Hippocampal formation (tissue), 2 donors: ENCODE results near the gene SCNN1B.
"Not testable (repeated sequence)": the region's sequence is repeated elsewhere in the genome, so short reads cannot be mapped to it uniquely, and the experiment has no call there.

Source experiments
- DNase-seq, 2 donors: peaks; one replicate each; lab custom pipeline; 2025; lab: John Stamatoyannopoulos, UW

The SCNN1B gene, protein sequence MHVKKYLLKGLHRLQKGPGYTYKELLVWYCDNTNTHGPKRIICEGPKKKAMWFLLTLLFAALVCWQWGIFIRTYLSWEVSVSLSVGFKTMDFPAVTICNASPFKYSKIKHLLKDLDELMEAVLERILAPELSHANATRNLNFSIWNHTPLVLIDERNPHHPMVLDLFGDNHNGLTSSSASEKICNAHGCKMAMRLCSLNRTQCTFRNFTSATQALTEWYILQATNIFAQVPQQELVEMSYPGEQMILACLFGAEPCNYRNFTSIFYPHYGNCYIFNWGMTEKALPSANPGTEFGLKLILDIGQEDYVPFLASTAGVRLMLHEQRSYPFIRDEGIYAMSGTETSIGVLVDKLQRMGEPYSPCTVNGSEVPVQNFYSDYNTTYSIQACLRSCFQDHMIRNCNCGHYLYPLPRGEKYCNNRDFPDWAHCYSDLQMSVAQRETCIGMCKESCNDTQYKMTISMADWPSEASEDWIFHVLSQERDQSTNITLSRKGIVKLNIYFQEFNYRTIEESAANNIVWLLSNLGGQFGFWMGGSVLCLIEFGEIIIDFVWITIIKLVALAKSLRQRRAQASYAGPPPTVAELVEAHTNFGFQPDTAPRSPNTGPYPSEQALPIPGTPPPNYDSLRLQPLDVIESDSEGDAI

DNA sequence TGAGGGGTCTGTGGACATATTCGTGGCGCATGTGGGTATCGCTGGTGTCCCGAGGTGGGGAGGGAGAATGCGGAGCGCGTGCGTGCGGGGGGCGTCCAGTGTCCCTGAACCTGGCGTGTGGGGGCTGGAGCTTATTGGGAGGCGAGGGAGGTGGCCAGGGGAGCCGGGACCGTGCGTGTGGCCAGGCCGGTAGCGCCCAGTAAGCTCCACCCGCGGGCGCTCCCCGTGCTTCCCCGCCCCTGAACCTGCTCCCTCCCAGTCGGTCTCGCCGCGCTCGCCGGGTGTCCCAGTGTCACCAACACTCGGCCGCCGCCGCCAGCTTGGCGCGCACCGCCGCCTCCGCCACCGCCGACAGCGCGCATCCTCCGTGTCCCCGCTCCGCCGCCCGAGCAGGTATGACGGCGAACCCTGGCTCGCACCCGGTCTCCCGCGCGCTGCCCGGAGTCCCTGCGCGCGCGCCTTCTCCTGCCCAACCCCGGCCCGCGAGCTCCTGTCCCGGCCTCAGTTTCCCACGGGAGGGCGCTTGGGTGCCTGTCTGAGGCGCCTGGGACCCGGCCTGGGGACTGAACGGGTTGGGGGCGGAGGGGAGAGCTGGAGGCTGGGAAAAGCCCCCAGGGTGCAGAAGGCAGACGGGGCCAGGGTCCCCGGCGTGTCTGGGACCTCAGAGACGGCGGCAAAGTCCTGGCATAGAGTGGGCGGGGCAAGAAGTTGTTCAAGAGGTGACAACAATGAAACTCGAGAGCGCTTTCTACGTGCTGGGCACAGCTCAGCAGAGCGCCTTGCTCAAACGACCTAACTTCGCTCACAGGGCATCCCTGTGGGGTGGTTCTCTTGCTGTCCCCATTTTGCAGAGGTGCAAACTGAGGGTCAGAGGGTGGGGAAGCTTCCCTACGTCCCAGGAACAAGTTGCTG, at the start of gene SCNN1B:
TSS of gene SCNN1B (plus strand) at position 258 of the 912 bp plus-strand sequence. CDS start 46,298 bp downstream, outside the sequence.
- DNase-seq, result no peak

DNA sequence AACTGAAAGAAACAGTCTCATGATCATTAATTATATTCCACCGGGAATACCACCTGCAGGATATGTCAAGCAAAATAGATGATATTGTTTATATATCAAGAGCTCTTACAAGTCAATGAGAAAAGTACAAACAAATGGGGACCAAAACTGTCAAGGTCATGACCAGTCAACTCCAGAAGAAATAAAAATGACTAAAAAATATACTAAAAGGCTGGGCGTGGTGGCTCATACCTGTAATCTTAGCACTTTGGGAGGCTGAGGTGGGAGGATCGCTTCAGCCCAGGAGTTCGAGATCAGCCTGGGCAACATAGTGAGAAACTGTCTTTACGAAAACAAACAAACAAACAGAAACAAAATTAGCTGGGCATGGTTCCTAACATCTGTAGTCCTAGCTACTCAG, 49.8 kb upstream of the SCNN1B start:
- no peak for DNase-seq

DNA sequence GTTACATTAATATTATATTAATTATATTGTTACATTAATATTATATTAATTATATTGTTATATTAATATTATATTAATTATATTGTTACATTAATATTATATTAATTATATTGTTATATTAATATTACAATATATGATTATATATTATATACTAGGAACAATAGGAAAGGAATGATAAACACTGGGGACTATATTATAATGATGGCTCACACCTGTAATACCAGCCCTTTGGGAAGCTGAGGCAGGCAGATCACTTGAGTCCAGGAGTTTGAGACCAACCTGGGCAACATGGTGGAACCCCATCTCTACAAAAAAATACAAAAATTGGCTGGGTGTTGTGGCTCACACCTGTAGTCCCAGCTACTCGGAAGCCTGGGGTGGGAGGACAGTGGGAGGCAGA, 48.5 kb upstream of the SCNN1B start:
- not testable (repeated sequence) for DNase-seq

DNA sequence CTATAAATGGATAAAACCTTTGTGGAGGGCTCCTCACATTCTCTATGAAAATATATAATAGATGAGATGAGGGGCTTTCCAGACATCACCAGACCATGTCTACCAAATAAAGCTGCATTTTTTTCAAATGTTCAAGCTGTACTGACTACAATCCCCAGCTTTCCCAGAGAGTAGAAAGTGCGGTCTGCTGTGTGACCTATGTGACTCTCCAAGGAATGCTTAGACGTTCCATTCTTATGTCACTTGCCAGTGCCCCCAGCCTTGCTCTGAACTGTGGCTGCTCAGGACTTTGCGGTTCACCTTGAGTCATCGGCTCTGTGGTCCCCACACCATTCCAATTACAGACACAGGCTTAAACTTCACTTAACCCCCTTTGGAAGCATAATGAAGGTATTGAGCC, 47.8 kb upstream of the SCNN1B start:
- no peak for DNase-seq

DNA sequence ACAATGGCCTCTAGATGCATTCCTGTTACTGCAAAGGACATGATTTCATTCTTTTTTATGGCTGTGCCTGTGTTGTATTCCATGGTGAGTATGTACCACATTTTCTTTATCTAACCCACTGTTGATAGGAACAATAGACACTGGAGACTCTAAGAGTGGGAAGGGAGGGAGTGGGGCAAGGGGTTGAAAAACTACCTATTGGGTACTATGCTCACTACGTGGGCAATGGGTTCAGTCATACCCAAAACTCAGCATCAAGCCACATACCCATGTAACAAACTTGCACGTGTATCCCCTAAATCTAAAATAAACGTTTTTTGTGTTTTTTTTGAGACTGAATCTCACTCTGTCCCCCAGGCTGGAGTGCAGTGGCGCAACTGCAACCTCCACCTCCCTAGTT, 47.1 kb upstream of the SCNN1B start:
- no peak for DNase-seq

DNA sequence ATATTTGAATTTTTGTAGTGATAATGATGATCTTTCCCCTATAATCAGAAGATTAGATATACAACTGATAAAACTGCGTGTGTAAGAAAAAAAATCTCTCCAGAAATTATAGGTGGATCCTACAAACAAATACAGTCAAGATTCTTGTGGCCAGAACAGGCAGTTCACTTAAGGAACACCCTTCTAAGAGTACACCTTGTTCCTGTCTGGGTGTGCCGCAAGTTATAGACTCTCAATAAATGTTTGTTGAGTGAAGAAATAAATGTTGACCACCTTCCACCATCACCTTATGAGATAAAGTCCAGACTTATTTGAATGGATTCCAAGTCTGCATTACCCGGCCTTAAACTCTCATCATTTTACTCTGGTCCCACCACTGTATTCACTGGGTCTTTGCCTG, 45.7 kb upstream of the SCNN1B start:
- no peak for DNase-seq

DNA sequence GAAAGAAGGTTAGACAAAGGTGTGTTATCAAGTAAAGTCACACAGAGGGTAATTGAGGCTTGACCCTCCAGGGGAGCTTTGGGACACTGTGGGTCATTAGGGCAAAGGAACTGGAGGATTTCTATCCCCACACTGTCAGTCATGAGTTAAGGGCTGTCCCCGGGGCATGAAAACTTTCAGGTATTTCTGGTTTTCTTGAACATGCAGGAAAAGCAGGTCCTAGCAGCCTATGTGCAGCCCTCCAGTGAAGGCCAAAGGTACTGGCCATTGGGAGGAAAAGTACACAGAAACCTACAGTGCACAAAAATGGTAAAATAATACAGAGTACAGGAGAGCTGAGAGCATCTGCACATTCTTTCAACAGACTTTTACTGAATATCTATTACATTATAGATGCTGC, 44.4 kb upstream of the SCNN1B start:
- no peak for DNase-seq

DNA sequence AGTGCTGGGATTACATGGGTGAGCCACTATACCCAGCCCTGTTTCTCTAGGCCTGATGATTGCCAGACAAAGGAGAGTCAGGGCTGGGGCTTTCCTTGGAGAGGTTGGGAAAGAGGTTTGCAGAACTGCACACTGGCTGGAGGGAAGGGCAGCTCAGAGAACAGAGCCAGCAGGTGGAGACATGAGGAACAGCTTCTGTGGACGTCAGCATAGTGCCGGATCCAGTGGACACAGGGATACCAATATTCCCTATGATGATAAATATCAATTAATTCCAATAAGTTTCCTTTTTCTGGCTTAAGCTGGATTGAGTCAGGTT, 43.2 kb upstream of the SCNN1B start:
- DNase-seq, result no peak

DNA sequence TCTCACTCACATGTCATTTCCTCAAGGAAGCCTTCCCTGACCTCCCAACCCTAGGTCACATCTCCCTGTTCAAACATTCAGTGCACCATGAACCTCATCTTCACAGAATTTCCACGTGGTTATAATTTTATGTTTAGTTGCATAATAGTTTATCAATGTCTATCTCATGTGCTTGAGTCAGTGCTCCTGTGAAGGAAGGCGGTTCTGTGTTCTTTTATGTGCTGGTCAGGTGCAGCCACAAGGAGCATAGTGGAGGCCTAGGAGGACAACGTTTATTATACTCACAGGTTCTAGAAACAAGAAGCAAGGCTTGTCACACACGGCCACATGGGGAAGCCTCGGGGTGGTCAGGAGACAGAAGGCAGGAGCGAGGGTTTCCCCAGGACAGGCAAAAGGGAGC, 34.5 kb upstream of the SCNN1B start:
- DNase-seq, result no peak

DNA sequence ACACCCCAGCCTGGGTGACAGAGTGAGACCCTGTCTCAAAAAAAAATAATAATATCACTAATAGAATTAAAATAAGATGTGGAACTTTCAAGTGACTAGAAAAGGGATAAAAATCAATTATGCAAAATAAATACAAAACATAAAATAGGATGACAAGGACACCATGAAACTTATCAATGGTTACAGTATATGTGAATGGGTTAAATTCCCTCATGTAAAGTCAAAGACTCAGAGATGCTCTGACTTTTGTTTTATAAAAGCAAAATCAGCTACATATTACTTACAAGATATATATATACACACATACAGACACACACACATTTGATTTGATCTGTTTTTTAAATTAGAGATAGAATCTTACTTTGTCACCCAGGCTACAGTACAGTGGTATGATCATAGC, 33.5 kb upstream of the SCNN1B start:
- no peak for DNase-seq

DNA sequence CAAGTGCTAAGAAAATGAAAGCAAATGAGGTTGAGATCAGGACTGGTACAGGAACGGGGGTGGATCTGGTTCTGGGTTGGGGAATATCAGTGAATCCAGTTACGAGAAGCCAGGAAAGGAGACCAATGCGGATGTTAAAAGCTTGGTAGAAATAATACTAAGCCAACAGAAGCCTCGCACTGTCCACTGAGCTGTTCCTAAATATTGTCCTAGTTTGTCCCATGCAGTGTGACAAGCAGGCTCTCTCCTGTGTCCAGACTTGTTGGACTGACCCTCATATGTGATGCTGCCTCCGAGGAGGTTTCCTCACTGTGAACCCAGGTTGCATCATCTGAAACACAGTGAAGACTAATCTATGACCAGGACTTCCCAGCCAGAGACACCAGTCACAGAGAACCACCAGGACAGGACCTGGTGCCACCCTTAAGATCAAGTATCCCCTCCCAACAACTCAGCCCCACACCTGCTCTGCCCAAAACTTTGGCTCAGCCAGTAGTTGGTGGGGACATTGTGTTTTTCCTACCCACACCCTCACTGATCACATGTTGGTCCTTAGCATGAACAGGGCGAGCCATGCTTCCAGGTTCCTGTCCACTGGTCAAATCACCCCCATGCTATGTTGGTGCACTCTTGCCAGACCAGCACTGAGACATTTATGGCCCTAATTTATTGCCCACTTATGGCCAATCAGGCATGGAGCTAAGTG, 32.7 kb upstream of the SCNN1B start:
- no peak for DNase-seq

DNA sequence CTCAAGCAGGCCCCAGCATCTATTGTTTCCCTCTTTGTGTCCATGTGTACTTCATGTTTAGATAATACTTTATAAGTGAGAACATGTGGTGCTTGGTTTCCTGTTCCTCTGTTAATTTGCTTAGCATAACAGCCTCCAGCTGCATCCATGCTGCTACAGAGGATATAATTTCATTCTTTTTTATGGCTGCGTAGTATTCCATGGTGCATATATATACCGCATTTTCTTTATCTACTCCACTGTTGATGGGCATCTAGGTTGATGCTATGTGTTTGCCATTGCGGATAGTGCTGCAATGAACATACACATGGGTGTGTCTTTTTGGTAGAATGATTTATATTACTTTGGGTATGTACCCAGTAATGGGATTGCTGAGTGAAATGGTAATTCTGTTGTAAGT, 31.4 kb upstream of the SCNN1B start:
- no peak for DNase-seq

DNA sequence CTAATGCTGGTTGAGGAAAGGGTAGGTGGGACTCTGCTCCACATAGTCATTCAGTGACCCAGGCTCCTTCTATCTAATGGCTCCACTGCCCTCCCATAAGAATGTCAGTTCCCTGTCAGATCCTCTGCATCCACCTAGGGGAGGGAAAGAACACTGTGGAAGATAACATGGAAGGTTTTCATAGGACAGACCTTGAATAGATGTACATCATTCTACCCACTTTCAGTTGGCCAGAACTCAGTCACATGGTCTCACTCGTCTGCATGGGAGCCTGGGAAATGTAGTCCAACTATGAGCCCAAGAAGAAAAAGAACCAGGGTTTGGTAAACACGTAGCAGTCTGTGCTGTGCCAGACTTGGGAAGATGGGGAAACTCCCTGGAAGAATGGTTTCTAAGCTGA, 27.1 kb upstream of the SCNN1B start:
- no peak for DNase-seq

DNA sequence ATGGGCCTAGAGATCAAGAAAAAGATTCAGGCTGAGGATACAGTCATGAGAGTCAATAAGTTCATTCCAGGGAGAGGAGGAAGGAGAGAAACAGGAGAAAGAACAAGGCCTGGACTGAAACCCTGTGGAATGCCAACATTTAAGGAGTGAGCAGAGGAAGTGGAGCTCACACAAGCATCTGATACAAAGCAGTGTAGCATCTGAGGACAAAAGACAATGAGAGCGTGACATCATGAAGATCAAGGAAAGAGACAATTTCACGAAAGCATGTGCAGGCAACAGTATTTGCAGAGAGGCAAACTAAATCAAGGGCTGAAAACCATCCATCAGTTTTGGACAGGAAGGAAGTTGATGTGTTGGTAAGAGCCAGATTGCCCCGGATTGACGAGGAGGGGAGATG, 25.3 kb upstream of the SCNN1B start:
- DNase-seq, result no peak

DNA sequence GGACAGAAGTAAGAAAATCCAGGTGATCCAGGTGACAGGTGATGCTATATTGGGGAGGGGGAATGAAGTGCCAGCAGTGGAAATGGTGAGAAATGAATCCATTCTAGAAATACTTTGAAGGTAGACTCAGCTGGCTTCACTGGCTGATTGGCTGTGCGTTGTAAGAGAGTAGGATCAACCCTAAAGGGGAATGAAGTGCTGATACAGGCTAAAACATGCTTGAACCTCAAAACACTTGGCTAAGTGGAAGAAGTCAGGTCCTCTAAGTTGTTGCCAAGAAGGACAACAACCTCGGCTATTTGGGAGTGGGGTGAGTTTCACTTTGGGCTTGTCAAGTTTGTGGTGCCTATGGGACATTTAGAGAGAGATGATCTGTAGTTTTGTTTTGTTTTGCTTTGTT, 24.1 kb upstream of the SCNN1B start:
- no peak for DNase-seq

DNA sequence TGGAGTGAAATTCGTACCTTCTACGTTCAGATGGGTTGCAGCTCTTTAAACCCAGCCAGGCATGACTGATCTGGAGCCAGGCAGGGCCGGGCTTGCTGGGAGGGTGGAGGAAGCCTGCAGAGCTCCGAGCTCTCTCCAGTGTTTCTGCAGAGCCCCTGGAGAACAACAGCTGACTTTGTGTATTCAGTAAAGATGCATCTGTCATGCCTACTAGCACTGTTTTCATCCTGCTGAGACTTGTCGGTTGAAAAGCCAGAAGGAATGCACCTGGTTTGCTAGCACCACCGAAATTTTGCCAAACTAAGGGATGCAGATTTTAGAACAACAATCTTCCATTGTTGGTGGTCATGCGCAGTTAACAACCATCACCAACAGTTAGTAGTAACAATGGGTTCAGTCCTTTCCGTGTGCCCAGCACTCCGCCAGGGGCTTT, 22.4 kb upstream of the SCNN1B start:
- DNase-seq, result peak; percentile 37 to 63

DNA sequence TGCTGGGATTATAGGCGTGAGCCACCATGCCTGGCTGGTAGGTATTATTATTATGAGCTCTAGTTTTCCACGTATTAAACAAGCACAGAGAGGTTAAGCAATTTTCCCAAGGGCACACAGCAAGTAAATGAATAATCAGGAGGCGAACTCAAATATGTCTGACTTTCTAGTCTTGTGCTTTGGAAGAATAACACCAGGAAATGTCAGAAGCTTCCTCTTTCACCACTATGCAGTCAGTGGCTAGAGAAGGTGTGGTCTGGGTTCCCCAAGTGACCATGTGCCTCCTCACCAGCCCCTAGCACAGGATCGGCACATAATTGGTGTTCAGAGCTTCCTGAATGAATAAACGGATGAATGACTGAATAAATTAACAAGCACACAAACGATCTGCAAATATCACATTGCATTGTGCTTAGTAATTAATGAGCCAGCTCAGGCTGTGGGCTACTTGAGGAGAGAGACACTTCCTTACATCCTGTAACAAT, 21.6 kb upstream of the SCNN1B start:
- DNase-seq, result no peak

DNA sequence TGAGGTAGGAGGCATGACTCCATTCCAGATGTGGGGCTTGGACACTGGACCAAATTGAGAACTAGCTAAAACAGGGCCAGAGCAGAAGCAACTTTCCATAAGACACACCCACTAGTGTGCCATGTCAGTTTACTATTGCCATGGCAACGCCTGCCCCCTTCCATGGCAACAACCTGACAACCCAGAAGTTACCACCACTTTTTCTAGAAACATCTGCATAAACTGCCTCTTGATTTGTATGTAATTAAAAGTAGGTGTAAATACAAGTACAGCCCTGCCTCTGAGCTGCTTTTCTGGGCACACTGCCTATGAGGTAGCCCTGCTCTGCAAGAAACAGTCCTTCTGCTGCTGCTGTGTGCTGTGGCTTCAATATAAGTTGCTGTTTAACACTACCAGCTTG, 19.5 kb upstream of the SCNN1B start:
- DNase-seq, result no peak

DNA sequence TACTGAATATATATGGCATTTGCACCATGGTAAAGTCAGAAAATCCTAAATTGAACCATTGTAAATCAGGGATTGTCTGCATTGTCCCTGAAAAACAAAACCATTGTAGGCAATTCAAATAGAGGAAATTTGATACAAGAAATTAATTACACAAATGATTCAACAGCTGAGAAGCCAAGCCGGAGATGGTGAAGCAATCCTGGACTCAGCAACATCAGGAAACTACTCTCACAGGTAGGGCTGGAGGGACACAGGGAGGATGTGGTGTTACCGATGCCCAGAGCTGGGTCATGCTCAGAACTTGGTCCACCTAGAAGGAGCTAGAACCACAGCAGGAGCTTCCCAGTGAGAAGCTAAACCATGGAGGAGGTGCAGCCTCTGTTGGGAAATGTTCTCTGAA, 18.5 kb upstream of the SCNN1B start:
- no peak for DNase-seq

DNA sequence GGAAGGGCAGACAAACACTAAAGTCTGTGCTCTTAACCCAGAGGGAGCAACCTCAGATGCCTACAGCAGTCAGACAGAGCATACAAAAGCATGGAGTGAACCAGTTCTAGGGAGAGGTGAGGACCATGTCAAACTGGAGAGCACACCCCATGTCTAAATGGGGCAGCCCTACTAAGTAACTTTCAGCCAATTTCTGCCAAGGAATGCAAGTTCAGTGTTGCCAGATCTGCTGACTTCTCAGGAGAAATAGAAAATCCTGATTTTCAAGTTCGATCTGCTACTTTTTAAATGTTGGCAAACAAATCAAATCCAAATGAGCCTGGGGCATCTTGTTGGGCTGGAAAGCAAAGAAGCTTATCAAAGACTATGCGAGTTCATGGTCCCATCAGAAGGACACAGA, 17.5 kb upstream of the SCNN1B start:
- DNase-seq, result no peak

DNA sequence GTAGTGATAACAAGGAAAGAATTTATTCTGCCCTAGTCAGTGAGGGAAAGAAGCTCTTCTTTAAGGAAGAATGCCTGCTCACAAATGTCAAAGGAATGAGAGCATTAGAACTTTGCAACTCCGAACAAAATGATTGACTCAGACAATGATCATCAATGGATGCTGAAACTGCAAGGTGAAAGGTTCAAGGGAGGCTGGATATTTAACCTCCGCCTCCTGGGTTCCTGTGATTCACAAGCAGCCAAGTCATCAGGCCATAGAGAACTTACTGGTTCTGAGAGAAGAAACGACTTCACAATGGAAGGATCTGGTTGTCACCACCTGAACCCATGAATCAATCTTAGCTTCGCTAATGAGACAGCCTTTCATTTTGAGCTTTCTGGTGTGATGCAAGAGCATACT, 16.0 kb upstream of the SCNN1B start:
- no peak for DNase-seq

DNA sequence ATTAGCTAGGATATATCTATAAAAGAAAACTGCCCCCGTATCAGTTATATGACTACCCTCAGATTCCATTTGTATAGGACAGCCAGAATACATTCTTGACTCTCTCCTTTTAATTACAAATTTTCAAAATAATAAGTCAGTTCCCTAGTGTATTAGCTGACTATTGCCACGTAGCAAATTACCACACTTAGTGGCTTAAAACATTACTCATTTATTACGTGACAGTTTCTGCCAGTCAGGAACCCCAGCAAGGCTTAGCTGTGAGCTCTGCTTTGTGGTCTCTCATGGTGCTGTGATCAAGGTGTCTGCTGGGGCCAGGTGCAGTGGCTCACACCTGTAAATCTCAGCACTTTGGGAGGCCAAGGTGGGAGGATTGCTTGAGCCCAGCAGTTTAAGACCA, 13.9 kb upstream of the SCNN1B start:
- DNase-seq, result no peak
